Activated CD4-positive, CD25-positive, alpha-beta regulatory T cell treated with anti-CD3 and anti-CD28 coated beads, Interleukin-2, amount 50 U/mL, for 72 hours (primary cell): ENCODE measurements around the gene AP4M1.

Experiments used
- DNase-seq: peaks from one replicate; pipeline ENCODE4 v3.0.0; 2021

AP4M1 gene

GRCh38 chr7:100101016-100101862 is at the start of gene AP4M1, which contains the start of gene MCM7:
TSS of gene AP4M1 (plus strand) at chr7:100101643. CDS start at chr7:100101715, 72 bp downstream.
TSS of gene MCM7 (minus strand) at chr7:100101397. CDS start at chr7:100101294, 103 bp downstream.
- peak; percentile 97 for DNase-seq

GRCh38 chr7:100053215-100053614 is 48.2 kb upstream of the AP4M1 start:
- no peak for DNase-seq

- no peak for DNase-seq
Observed at GRCh38 chr7:100057006-100057405, 44.4 kb upstream of the AP4M1 start.

GRCh38 chr7:100059251-100059739 is 42.1 kb upstream of the AP4M1 start:
- DNase-seq, result no peak

GRCh38 chr7:100061518-100062193 is 39.8 kb upstream of the AP4M1 start:
- DNase-seq, result no peak

- DNase-seq, result no peak
Observed at GRCh38 chr7:100063376-100063775, 38.1 kb upstream of the AP4M1 start.

- no peak for DNase-seq
Observed at GRCh38 chr7:100064162-100064561, 37.3 kb upstream of the AP4M1 start.

- no peak for DNase-seq
Observed at GRCh38 chr7:100065452-100066186, 35.8 kb upstream of the AP4M1 start.

- no peak for DNase-seq
Observed at GRCh38 chr7:100066953-100067352, 34.5 kb upstream of the AP4M1 start.

GRCh38 chr7:100069991-100070390 is 31.5 kb upstream of the AP4M1 start:
- no peak for DNase-seq

GRCh38 chr7:100071018-100071723 is 30.3 kb upstream of the AP4M1 start:
- DNase-seq, result no peak

GRCh38 chr7:100072462-100072861 is 29.0 kb upstream of the AP4M1 start:
- no peak for DNase-seq

- no peak for DNase-seq
Observed at GRCh38 chr7:100074841-100075240, 26.6 kb upstream of the AP4M1 start.

- DNase-seq, result no peak
Observed at GRCh38 chr7:100075418-100075817, 26.0 kb upstream of the AP4M1 start.

GRCh38 chr7:100077205-100077604 is 24.2 kb upstream of the AP4M1 start:
- no peak for DNase-seq

GRCh38 chr7:100079024-100079560 is 22.4 kb upstream of the AP4M1 start:
- no peak for DNase-seq

- DNase-seq, result no peak
Observed at GRCh38 chr7:100080907-100081534, 20.4 kb upstream of the AP4M1 start.

- peak; percentile 98 for DNase-seq
Observed at GRCh38 chr7:100081535-100082102, 19.8 kb upstream of the AP4M1 start, which contains the start of gene ZNF3. TSS of gene ZNF3 (minus strand) at chr7:100081723. CDS start at chr7:100077357, 4,366 bp downstream.

GRCh38 chr7:100082978-100083377 is 18.5 kb upstream of the AP4M1 start:
- no peak for DNase-seq

GRCh38 chr7:100085515-100085914 is 15.9 kb upstream of the AP4M1 start:
- DNase-seq, result no peak

- DNase-seq, result no peak
Observed at GRCh38 chr7:100087055-100087750, 14.2 kb upstream of the AP4M1 start.
